ENCODE results near the gene FGB. TPM values are rescaled to one million over a fixed set of nuclear protein-coding genes. Genes with fewer than 3 reads are reported as not detected.
A peak's percentile ranks its signal among the peaks of the same experiment; 100 is the strongest.

FGB gene
- not detected in 2 replicates for total RNA-seq (2011; cell fraction: chromatin; rRNA removed; ENCODE audit: low replicate concordance)
- not detected in 2 replicates for total RNA-seq (2011; cell fraction: nucleolus; rRNA removed)
- total RNA-seq (2011; cell fraction: nucleoplasm; rRNA removed) = not detected in 2 replicates
- total RNA-seq (2014; rRNA removed) (not detected in 2 replicates), total RNA-seq (2014; rRNA removed; fragmentation: Illumina TruSeq; extraction: Trizol) (not detected in 2 replicates), total RNA-seq (2015; rRNA removed; fragmentation: Illumina TruSeq; extraction: Trizol) (not detected in 2 replicates), total RNA-seq (2021) (1.9 and 2.5 TPM in 2 replicates), polyA plus RNA-seq (2011; rRNA removed) (not detected in 2 replicates), polyA plus RNA-seq (2014; fragmentation: Illumina TruSeq; extraction: Trizol) (not detected in 2 replicates), polyA plus RNA-seq (2014; fragmentation: Nextera tagmentation; extraction: Ambion mirVana) (under 1 TPM; 0.07 to 0.13 TPM), polyA plus RNA-seq (2014; rRNA removed) (not detected in 2 replicates), polyA minus RNA-seq (2011; rRNA and poly(A)+ RNA removed) (not detected in 2 replicates), Bru-seq, nascent RNA (percentile 10 among the genes with signal in this experiment), BruChase-seq, experiment 1, labeled RNA remaining after a 2-hour chase (not detected), BruChase-seq, experiment 2, labeled RNA remaining after a 6-hour chase (percentile 15 among the genes with signal in this experiment)
- polyA plus RNA-seq (2011; cell fraction: cytosol; rRNA removed) = 0.04 TPM in 2 replicates
- polyA plus RNA-seq (2011; cell fraction: nucleus; rRNA removed) = not detected in 2 replicates
- polyA plus RNA-seq (2012) = not detected in 2 replicates
- not detected in 2 replicates for polyA minus RNA-seq (2011; cell fraction: cytosol; rRNA and poly(A)+ RNA removed)
- not detected in 2 replicates for polyA minus RNA-seq (2011; cell fraction: nucleus; rRNA and poly(A)+ RNA removed)
- long read RNA-seq, experiment 1 = 0 reads
- long read RNA-seq, experiment 2 = 0 reads
- long read RNA-seq, experiment 3 = 0 reads

DNA sequence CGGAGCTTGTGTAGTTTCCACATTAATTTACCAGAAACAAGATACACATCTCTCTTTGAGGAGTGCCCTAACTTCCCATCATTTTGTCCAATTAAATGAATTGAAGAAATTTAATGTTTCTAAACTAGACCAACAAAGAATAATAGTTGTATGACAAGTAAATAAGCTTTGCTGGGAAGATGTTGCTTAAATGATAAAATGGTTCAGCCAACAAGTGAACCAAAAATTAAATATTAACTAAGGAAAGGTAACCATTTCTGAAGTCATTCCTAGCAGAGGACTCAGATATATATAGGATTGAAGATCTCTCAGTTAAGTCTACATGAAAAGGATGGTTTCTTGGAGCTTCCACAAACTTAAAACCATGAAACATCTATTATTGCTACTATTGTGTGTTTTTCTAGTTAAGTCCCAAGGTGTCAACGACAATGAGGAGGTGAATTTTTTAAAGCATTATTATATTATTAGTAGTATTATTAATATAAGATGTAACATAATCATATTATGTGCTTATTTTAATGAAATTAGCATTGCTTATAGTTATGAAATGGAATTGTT, at the start of gene FGB:
Gene FGB, plus strand, starts transcription at position 315 of the 558 bp plus-strand sequence. Its CDS starts 8 bp downstream, at position 323.
- FAIRE-seq = no peak
- Histone ChIP-seq H3K36me3 (ENCODE audit: control insufficient read depth, insufficient read depth, low read length) (no peaks in the 10 kb centered on the region), H3K27me3 (ENCODE audit: control insufficient read depth in 2 of 2, insufficient read depth in 2 of 2, low read length in 2 of 2) (no peaks in the 10 kb centered on the region; a peak in 1 of 5 replicates), H3K4me1 (replicated peaks in 1 of 2; ENCODE audit: control insufficient read depth in 2 of 2, insufficient read depth in 2 of 2, low read length in 2 of 2) (peaks cover 0 to 4% of the 10 kb centered on the region in 2 experiments; a peak in 1 of 5 replicates), H4K20me1 (replicated peaks; ENCODE audit: control insufficient read depth, insufficient read depth, low read length) (no peaks in the 10 kb centered on the region), H3K4me2 (ENCODE audit: insufficient read depth, low read length) (no peak within 1 kb of the TSS), H2AFZ (ENCODE audit: low read depth, low read length) (no peak within 1 kb of the TSS), H3K27ac (ENCODE audit: extremely low read depth, low read depth, low read length) (no peak within 1 kb of the TSS), H3K4me3 (no peak within 1 kb of the TSS), H3K9me1 (ENCODE audit: control insufficient read depth, insufficient read depth, low read length) (no peaks in the 10 kb centered on the region), H3K9me3 (replicated peaks; ENCODE audit: control insufficient read depth, insufficient read depth, low read depth, low read length) (no peaks in the 10 kb centered on the region), H3K79me2 (ENCODE audit: control insufficient read depth, insufficient read depth, low read length) (no peaks in the 10 kb centered on the region), H3K9ac (ENCODE audit: insufficient read depth in 1 of 2, low read depth in 2 of 2, low read length in 2 of 2) (no peak within 1 kb of the TSS)
- no peak for DNase-seq (ENCODE audit: extremely low read depth in 1 of 4, low spot score in 3 of 4)
- TF ChIP-seq, protein P1, sequence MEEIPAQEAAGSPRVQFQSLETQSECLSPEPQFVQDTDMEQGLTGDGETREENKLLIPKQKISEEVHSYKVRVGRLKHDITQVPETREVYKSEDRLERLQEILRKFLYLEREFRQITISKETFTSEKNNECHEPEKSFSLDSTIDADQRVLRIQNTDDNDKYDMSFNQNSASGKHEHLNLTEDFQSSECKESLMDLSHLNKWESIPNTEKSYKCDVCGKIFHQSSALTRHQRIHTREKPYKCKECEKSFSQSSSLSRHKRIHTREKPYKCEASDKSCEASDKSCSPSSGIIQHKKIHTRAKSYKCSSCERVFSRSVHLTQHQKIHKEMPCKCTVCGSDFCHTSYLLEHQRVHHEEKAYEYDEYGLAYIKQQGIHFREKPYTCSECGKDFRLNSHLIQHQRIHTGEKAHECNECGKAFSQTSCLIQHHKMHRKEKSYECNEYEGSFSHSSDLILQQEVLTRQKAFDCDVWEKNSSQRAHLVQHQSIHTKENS (CRISPR knock-in tag; IDR thresholded peaks at IDR 0.05) = no peak
- TF ChIP-seq JUNB (CRISPR knock-in tag; conservative IDR thresholded peaks at IDR 0.05) = no peak
- TF ChIP-seq, protein P2, sequence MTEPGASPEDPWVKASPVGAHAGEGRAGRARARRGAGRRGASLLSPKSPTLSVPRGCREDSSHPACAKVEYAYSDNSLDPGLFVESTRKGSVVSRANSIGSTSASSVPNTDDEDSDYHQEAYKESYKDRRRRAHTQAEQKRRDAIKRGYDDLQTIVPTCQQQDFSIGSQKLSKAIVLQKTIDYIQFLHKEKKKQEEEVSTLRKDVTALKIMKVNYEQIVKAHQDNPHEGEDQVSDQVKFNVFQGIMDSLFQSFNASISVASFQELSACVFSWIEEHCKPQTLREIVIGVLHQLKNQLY (CRISPR knock-in tag; conservative IDR thresholded peaks at IDR 0.05) = no peak
- TF ChIP-seq, protein P3, sequence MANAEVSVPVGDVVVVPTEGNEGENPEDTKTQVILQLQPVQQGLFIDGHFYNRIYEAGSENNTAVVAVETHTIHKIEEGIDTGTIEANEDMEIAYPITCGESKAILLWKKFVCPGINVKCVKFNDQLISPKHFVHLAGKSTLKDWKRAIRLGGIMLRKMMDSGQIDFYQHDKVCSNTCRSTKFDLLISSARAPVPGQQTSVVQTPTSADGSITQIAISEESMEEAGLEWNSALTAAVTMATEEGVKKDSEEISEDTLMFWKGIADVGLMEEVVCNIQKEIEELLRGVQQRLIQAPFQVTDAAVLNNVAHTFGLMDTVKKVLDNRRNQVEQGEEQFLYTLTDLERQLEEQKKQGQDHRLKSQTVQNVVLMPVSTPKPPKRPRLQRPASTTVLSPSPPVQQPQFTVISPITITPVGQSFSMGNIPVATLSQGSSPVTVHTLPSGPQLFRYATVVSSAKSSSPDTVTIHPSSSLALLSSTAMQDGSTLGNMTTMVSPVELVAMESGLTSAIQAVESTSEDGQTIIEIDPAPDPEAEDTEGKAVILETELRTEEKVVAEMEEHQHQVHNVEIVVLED (CRISPR knock-in tag; IDR thresholded peaks at IDR 0.05) = no peak
- no peak for TF ChIP-seq ZNF217 (CRISPR knock-in tag; IDR thresholded peaks at IDR 0.05)
- no peak for ATAC-seq
- in situ Hi-C loops (cut with MboI) (no loop called here), intact Hi-C loops (cut with micrococcal nuclease) (no loop called here)
- ChIA-PET POLR2A (no interaction called here), CTCF (ENCODE audit: low intra/inter-chr PET ratio) (interaction anchor here (0.7 kb wide), 1 partner anchor 9 kb away, joined by 3 read pairs; no protein-coding TSS in a partner anchor)
- 5% methylated on average over 2 of the region's 2 CpGs for WGBS (ENCODE audit: insufficient coverage, low coverage, missing lambda C conversion rate)
- BruUV-seq (replicated peaks) = no TSS peak

All from K562 (cell line).